HepG2 (cell line): ENCODE measurements around the gene TSPAN15. TPM values are rescaled to one million over a fixed set of nuclear protein-coding genes. Genes with fewer than 3 reads are reported as not detected.

ENCODE experiments used
- ATAC-seq: fragments of 200-7000 bp; cut with Tn5 transposase; 3 replicates; pipeline ENCODE4 v1.9.1; 2020; ENCODE audit warnings: mild to moderate bottlenecking, moderate library complexity
- BruUV-seq: library from RNA; stranded (reverse); fragments of 400-500 nt; replicated peaks from 2 replicates; lab custom pipeline; 2021; lab: Mats Ljungman, UMichigan
- CTCF ChIA-PET: fragments of 300-600 bp; formaldehyde crosslinking; extraction: SDS; loops from one replicate; lab custom pipeline; 2021; ENCODE audit warnings: low total read pairs, inconsistent platforms, low intra/inter-chr PET ratio; lab: Yijun Ruan, JAX
- POLR2A ChIA-PET: fragments of 350-600 bp; sonication (Branson Sonifier 250); formaldehyde crosslinking; loops from one replicate; lab custom pipeline; 2020; ENCODE audit warnings: antibody characterized with exemption, inconsistent platforms; lab: Yijun Ruan, JAX
- DNase-seq: peaks from one replicate; pipeline ENCODE4 v3.0.0-alpha.2; 2015; ENCODE audit warnings: low spot score
- FAIRE-seq: peaks from 3 replicates; lab custom pipeline; 2011; peaks lifted over from hg19 to GRCh38; lab: Jason Lieb, UNC
- H2AFZ ChIP-seq: one replicate; pipeline ENCODE4 v1.6.1; 2011; ENCODE audit warnings: low read length, inconsistent platforms
- H3K27ac ChIP-seq: fragments of 300-600 bp; 3 replicates; pipeline ENCODE4 v1.8.0; 2011; ENCODE audit warnings: mixed run types, mild to moderate bottlenecking, mixed read lengths, low read length, inconsistent platforms; ENCODE audit not compliant: insufficient read depth; ENCODE audit errors: extremely low read length
- H3K27me3 ChIP-seq, 2 experiments: fragments of 200-600 bp in 1 of 2; 2 replicates in 1 of 2; 3 replicates in 1 of 2; pipeline versions ENCODE4 v1.6.0 to v1.8.0; 2011; ENCODE audit warnings: low read length in 2 of 2, mild to moderate bottlenecking in 2 of 2, moderate library complexity in 2 of 2, inconsistent platforms in 1 of 2; ENCODE audit not compliant: insufficient read depth in 2 of 2, control insufficient read depth in 1 of 2
- H3K36me3 ChIP-seq, 2 experiments: fragments of 200-600 bp in 1 of 2; replicated peaks in 1 of 2; 2 replicates in 1 of 2; 3 replicates in 1 of 2; pipeline versions ENCODE4 v1.5.1 to v1.8.0; 2011; ENCODE audit warnings: low read length in 2 of 2, inconsistent platforms in 1 of 2; ENCODE audit not compliant: insufficient read depth in 2 of 2, control insufficient read depth in 1 of 2
- H3K4me1 ChIP-seq: 2 replicates; pipeline ENCODE4 v1.5.1; 2012; ENCODE audit warnings: low read length, inconsistent platforms; ENCODE audit not compliant: insufficient read depth
- H3K4me2 ChIP-seq: 2 replicates; pipeline ENCODE4 v1.6.0; 2011; ENCODE audit warnings: low read depth, low read length, inconsistent platforms
- H3K4me3 ChIP-seq, 3 experiments: fragments of 200-600 bp in 1 of 3; sonication (generic), shearing (Covaris generic) in 1 of 3; replicated peaks in 1 of 3; 2 replicates each; pipeline ENCODE4 v1.5.1; 2011 to 2016; ENCODE audit warnings: low read length in 3 of 3, inconsistent platforms in 2 of 3, low read depth in 2 of 3, mild to moderate bottlenecking in 2 of 3, control low read depth in 1 of 3, mixed read lengths in 1 of 3; ENCODE audit not compliant: insufficient read depth in 1 of 3
- H3K79me2 ChIP-seq: one replicate; pipeline ENCODE4 v1.6.1; 2011; ENCODE audit warnings: low read length, inconsistent platforms; ENCODE audit not compliant: insufficient read depth
- H3K9ac ChIP-seq: 2 replicates; pipeline ENCODE4 v1.6.0; 2011; ENCODE audit warnings: mild to moderate bottlenecking, low read depth, low read length, inconsistent platforms; ENCODE audit not compliant: insufficient read depth
- H3K9me3 ChIP-seq: 2 replicates; pipeline ENCODE4 v1.5.1; 2012; ENCODE audit warnings: mild to moderate bottlenecking, low read length
- H4K20me1 ChIP-seq: 2 replicates; pipeline ENCODE4 v1.6.0; 2011; ENCODE audit warnings: inconsistent platforms, mild to moderate bottlenecking, low read length, moderate library complexity; ENCODE audit not compliant: insufficient read depth
- FOXJ3 ChIP-seq: sonication (generic); formaldehyde crosslinking; IDR thresholded peaks from 2 replicates; pipeline ENCODE4 v1.4.0; 2020; ENCODE audit warnings: missing genetic modification reagents, mild to moderate bottlenecking, borderline replicate concordance
- SP2 ChIP-seq: sonication (generic); formaldehyde crosslinking; IDR thresholded peaks from 2 replicates; pipeline ENCODE4 v1.5.1; 2020; ENCODE audit warnings: mild to moderate bottlenecking, missing genetic modification reagents
- TBX2 ChIP-seq: sonication (generic); formaldehyde crosslinking; IDR thresholded peaks from 2 replicates; pipeline ENCODE4 v1.5.0; 2020; ENCODE audit warnings: missing genetic modification reagents, mild to moderate bottlenecking, borderline replicate concordance
- ZFY ChIP-seq: sonication (generic); formaldehyde crosslinking; IDR thresholded peaks from 2 replicates; pipeline ENCODE4 v1.4.0; 2020; ENCODE audit warnings: missing genetic modification reagents
- ZNF256 ChIP-seq: sonication (generic); formaldehyde crosslinking; conservative IDR thresholded peaks from 2 replicates; pipeline ENCODE4 v1.4.0; 2020; ENCODE audit warnings: missing genetic modification reagents
- ZNF33B ChIP-seq: sonication (generic); formaldehyde crosslinking; IDR thresholded peaks from 2 replicates; pipeline ENCODE4 v1.5.1; 2020; ENCODE audit warnings: mild to moderate bottlenecking, missing genetic modification reagents
- WGBS: methylation state at CpG from one replicate; pipeline ENCODE4 v1.1.6; 2017; ENCODE audit warnings: low lambda C conversion rate; 5-methylcytosine and 5-hydroxymethylcytosine counted together
- in situ Hi-C: cut with HindIII; loops from 2 replicates; pipeline ENCODE4 v1.10.0; 2017; ENCODE audit warnings: low pct_unique_long_range_greater_than_20kb; ENCODE audit not compliant: extremely low pct_ligation_motif_present
- intact Hi-C: fragments of 100-400 bp; cut with micrococcal nuclease; formaldehyde crosslinking; loops from one replicate; pipeline ENCODE4 v1.10.0; 2022; ENCODE audit not compliant: unreplicated experiment
- polyA plus RNA-seq, 8 experiments: library from polyadenylated mRNA; depleted of rRNA in 3 of 8; stranded (reverse) in 7 of 8; unstranded in 1 of 8; fragments of >200 nt; fragmentation: Illumina TruSeq in 4 of 8; extraction: Trizol in 4 of 8; gene quantifications; 2 replicates each; pipeline versions ENCODE4 v1.2.1 to v1.2.3, GENCODE V29; 2011 to 2016; ENCODE audit warnings: low read depth in 4 of 8, missing spikeins in 1 of 8, mixed read lengths in 1 of 8; ENCODE audit not compliant: insufficient read depth in 1 of 8
- total RNA-seq, 5 experiments: library from RNA; depleted of rRNA; stranded (reverse); fragments of >200 nt; fragmentation: Illumina TruSeq; extraction: Trizol; gene quantifications; 2 replicates each; pipeline ENCODE4 v1.2.3, GENCODE V29; 2016; ENCODE audit warnings: low read depth in 1 of 5
- TF ChIP-seq, protein P1 (sequence below): IDR thresholded peaks from 2 replicates; pipeline ENCODE4 v1.6.1; 2016; ENCODE audit warnings: mild to moderate bottlenecking
- TF ChIP-seq, protein P2 (sequence below): sonication (generic); formaldehyde crosslinking; IDR thresholded peaks from 2 replicates; pipeline ENCODE4 v1.5.1; 2020; ENCODE audit warnings: missing genetic modification reagents, mild to moderate bottlenecking, borderline replicate concordance
- TF ChIP-seq, protein P3 (sequence below), 2 experiments: IDR thresholded peaks; 2 replicates each; pipeline ENCODE4 v1.6.1; 2011 to 2012; ENCODE audit warnings: low read length in 2 of 2, borderline replicate concordance in 1 of 2, low read depth in 1 of 2, mild to moderate bottlenecking in 1 of 2, moderate library complexity in 1 of 2

The TSPAN15 gene
- total and polyA plus RNA-seq, 2 of the 13 experiments (the other 11 are each of a cell fraction or from before 2014, with no cell fraction given): 0.27 to 3.2 TPM

DNA sequence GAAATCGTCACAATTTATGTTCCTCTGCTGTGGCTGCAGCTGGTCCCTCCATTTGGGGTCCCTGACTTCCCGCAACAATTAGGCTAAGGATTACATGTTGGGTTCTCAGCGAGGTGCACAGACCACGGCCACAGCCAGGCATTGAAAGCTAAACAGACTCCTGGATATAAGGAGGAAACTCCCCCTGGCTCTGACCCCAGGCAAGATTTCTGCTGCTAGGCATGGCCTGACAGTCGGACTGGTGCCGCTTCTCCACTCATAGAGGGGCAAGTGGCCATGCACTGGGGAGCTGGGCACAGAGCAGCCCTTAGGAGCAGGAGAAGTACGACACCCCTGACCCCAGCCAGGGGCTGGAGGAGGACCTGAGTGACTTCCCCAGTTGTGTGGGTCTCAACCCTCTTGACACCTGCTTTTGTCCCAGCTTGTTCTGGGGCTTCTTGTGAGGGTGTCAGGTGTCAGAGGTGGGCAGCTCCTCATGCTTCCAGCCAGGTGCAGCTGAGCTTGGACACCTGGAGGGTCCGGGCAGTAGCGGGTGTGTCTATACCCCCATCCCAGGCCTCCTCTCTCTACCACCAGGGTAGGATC lies 38.3 kb downstream of the TSPAN15 start:
- H3K79me2 ChIP-seq: no peaks in the 10 kb centered on the region
- DNase-seq (no peak), FAIRE-seq (no peak)
- CTCF ChIA-PET: no interaction called here
- in situ Hi-C loops: no loop called here
- no peak overlapping the region for H3K27ac ChIP-seq
- no peak overlapping the region for H3K9ac ChIP-seq
- H2AFZ ChIP-seq: no peak overlapping the region
- no peaks in the 10 kb centered on the region for H3K36me3 ChIP-seq
- no peak overlapping the region for H3K4me2 ChIP-seq
- peaks cover 16% of the 10 kb centered on the region; the same call in 1 of the 2 replicates for H3K9me3 ChIP-seq
- no peak for TF ChIP-seq FOXJ3
- TF ChIP-seq ZFY: no peak
- no peak for TF ChIP-seq ZNF33B
- no peak for TF ChIP-seq ZNF256 (CRISPR knock-in tag)
- TF ChIP-seq, protein P1, sequence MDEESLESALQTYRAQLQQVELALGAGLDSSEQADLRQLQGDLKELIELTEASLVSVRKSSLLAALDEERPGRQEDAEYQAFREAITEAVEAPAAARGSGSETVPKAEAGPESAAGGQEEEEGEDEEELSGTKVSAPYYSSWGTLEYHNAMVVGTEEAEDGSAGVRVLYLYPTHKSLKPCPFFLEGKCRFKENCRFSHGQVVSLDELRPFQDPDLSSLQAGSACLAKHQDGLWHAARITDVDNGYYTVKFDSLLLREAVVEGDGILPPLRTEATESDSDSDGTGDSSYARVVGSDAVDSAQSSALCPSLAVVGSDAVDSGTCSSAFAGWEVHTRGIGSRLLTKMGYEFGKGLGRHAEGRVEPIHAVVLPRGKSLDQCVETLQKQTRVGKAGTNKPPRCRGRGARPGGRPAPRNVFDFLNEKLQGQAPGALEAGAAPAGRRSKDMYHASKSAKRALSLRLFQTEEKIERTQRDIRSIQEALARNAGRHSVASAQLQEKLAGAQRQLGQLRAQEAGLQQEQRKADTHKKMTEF (CRISPR knock-in tag): no peak
- no peak for TF ChIP-seq TBX2 (CRISPR knock-in tag)
- TF ChIP-seq, protein P2, sequence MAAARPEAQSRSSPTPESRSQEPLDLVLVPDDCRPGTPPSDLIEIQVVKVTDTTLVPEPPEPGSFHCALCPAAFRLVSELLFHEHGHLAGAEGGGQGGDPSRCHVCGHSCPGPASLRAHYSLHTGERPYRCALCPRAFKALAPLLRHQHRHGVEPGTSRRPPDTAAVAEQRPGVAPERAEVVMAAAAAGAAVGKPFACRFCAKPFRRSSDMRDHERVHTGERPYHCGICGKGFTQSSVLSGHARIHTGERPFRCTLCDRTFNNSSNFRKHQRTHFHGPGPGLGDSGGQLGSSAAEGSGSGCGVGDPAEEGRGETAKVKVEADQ (CRISPR knock-in tag): no peak
- TF ChIP-seq SP2 (CRISPR knock-in tag): no peak
- TF ChIP-seq, protein P3, sequence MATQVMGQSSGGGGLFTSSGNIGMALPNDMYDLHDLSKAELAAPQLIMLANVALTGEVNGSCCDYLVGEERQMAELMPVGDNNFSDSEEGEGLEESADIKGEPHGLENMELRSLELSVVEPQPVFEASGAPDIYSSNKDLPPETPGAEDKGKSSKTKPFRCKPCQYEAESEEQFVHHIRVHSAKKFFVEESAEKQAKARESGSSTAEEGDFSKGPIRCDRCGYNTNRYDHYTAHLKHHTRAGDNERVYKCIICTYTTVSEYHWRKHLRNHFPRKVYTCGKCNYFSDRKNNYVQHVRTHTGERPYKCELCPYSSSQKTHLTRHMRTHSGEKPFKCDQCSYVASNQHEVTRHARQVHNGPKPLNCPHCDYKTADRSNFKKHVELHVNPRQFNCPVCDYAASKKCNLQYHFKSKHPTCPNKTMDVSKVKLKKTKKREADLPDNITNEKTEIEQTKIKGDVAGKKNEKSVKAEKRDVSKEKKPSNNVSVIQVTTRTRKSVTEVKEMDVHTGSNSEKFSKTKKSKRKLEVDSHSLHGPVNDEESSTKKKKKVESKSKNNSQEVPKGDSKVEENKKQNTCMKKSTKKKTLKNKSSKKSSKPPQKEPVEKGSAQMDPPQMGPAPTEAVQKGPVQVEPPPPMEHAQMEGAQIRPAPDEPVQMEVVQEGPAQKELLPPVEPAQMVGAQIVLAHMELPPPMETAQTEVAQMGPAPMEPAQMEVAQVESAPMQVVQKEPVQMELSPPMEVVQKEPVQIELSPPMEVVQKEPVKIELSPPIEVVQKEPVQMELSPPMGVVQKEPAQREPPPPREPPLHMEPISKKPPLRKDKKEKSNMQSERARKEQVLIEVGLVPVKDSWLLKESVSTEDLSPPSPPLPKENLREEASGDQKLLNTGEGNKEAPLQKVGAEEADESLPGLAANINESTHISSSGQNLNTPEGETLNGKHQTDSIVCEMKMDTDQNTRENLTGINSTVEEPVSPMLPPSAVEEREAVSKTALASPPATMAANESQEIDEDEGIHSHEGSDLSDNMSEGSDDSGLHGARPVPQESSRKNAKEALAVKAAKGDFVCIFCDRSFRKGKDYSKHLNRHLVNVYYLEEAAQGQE (IDR thresholded peaks at IDR 0.05; ENCODE audit: borderline replicate concordance in 1 of 2, low read depth in 1 of 2, low read length in 2 of 2): no peak
- TF ChIP-seq, all 625 proteins: peak for 0
- 60% methylated on average over 5 of the region's 9 CpGs for WGBS
- intact Hi-C loops: no loop called here
- H4K20me1 ChIP-seq: no peaks in the 10 kb centered on the region
- no peak for ATAC-seq
- BruUV-seq: no TSS peak
- H3K4me3 ChIP-seq: no peak overlapping the region
- H3K4me1 ChIP-seq: no peaks in the 10 kb centered on the region
- H3K27me3 ChIP-seq: no peaks in the 10 kb centered on the region; a peak in 1 of 5 replicates
- POLR2A ChIA-PET: no interaction called here
